Transverse colon (tissue), 4 donors: ENCODE measurements around the gene PPRC1. TPM values are rescaled to one million over a fixed set of nuclear protein-coding genes. Genes with fewer than 3 reads are reported as not detected.

Source experiments
- DNase-seq: peaks from one replicate; pipeline ENCODE4 v3.0.0-alpha.2; 2019
- H3K27ac ChIP-seq, 4 donors: fragments of 200-600 bp; sonication (generic); 2 replicates each; pipeline ENCODE4 v1.5.1; 2016 to 2018; ENCODE audit warnings: inconsistent platforms in 4 of 4
- H3K27me3 ChIP-seq: fragments of 200-600 bp; sonication (generic); 2 replicates; pipeline ENCODE4 v1.5.1; 2017; ENCODE audit warnings: inconsistent platforms
- H3K36me3 ChIP-seq, 4 donors: fragments of 200-600 bp; sonication (generic); 2 replicates each; pipeline ENCODE4 v1.5.1; 2017 to 2019; ENCODE audit warnings: inconsistent platforms in 4 of 4
- H3K4me1 ChIP-seq, 4 donors: fragments of 200-600 bp; sonication (generic); 2 replicates each; pipeline ENCODE4 v1.5.1; 2017 to 2020; ENCODE audit warnings: inconsistent platforms in 4 of 4
- H3K4me3 ChIP-seq, 4 donors: fragments of 200-600 bp; sonication (generic); 1 replicate in 1 of 4; 2 replicates in 3 of 4; pipeline versions ENCODE4 v1.5.1 to v1.6.1; 2017 to 2019; ENCODE audit warnings: inconsistent platforms in 4 of 4
- H3K9me3 ChIP-seq, 2 donors: fragments of 200-600 bp; sonication (generic); 2 replicates each; pipeline ENCODE4 v1.5.1; 2017 to 2019; ENCODE audit warnings: inconsistent platforms in 2 of 2
- CTCF ChIP-seq, 5 experiments: fragments of 200-600 bp in 3 of 5; fragments of 450-650 bp in 2 of 5; sonication (generic) in 3 of 5; IDR thresholded peaks; 1 replicate in 2 of 5; 2 replicates in 3 of 5; pipeline ENCODE4 v1.5.1; 2016 to 2017; ENCODE audit warnings: antibody characterized with exemption in 5 of 5, inconsistent platforms in 3 of 5, mild to moderate bottlenecking in 2 of 5, moderate library complexity in 1 of 5
- EP300 ChIP-seq: sonication (generic); formaldehyde crosslinking; IDR thresholded peaks from one replicate; pipeline ENCODE4 v1.6.1; 2017; ENCODE audit warnings: antibody characterized with exemption, low read depth
- POLR2A ChIP-seq: fragments of 450-650 bp; IDR thresholded peaks from one replicate; pipeline ENCODE4 v1.6.1; 2016; ENCODE audit warnings: antibody characterized with exemption, mild to moderate bottlenecking, moderate library complexity
- POLR2AphosphoS5 ChIP-seq, 3 donors: sonication (generic); formaldehyde crosslinking; IDR thresholded peaks; one replicate each; pipeline ENCODE4 v1.6.1; 2016; ENCODE audit warnings: antibody characterized with exemption in 3 of 3
- WGBS, 2 donors: methylation state at CpG; one replicate each; pipeline ENCODE4 v1.1.5; 2018; ENCODE audit warnings: low coverage in 1 of 2; 5-methylcytosine and 5-hydroxymethylcytosine counted together
- in situ Hi-C, 4 donors: fragments of 200-750 bp; cut with MboI; loops; one replicate each; pipeline versions ENCODE4 v1.15.0 to v1.15.1; 2017; ENCODE audit warnings: low sequenced_read_pairs in 3 of 4, low pct_ligation_motif_present in 1 of 4, low pct_unique_long_range_greater_than_20kb in 1 of 4
- intact Hi-C: fragments of 100-400 bp; cut with DNase I; formaldehyde crosslinking; loops from one replicate; pipeline ENCODE4 v1.15.1; 2023; ENCODE audit warnings: low total_unique reads
- total RNA-seq, 4 donors: library from RNA; depleted of rRNA; stranded (reverse); fragments of >200 nt; gene quantifications; one replicate each; pipeline ENCODE4 v1.1.0, GENCODE V29; 2016

Gene PPRC1
- total RNA-seq, 4 donors from 2014 or later = 7.5 to 62.7 (median 13.7) TPM

- Histone ChIP-seq H3K4me1 (peaks cover 0 to 4% (median 1%) of the 10 kb centered on the region in 4 donors), H3K36me3 (peaks cover 2 to 25% (median 12%) of the 10 kb centered on the region in 4 donors), H3K9me3 (no peaks in the 10 kb centered on the region), H3K27me3 (no peaks in the 10 kb centered on the region), H3K27ac (no peak overlapping the region), H3K4me3 (no peak overlapping the region)
- DNase-seq = no peak
- intact Hi-C loops = no loop called here
- WGBS, 2 donors = 100% methylated on average over 1 of the region's 1 CpG
- in situ Hi-C loops = no loop called here
- TF ChIP-seq POLR2A (no peak), POLR2AphosphoS5 (IDR thresholded peaks at IDR 0.05) (no peak), CTCF (IDR thresholded peaks at IDR 0.05) (no peak), EP300 (no peak)
These were observed 14.7 kb downstream of the PPRC1 start for GRCh38 chr10:102147561-102147960.

- Histone ChIP-seq H3K27ac (no peak overlapping the region), H3K9me3 (no peaks in the 10 kb centered on the region), H3K4me3 (no peak overlapping the region), H3K27me3 (no peaks in the 10 kb centered on the region), H3K36me3 (peaks cover 2 to 25% (median 12%) of the 10 kb centered on the region in 4 donors), H3K4me1 (peaks cover 4 to 10% (median 8%) of the 10 kb centered on the region in 4 donors)
- no peak for DNase-seq
- TF ChIP-seq POLR2AphosphoS5 (IDR thresholded peaks at IDR 0.05) = no peak
- TF ChIP-seq POLR2A = no peak
- TF ChIP-seq EP300 = no peak
- no peak for TF ChIP-seq CTCF (IDR thresholded peaks at IDR 0.05)
- 88 to 94% methylated on average over 13 of the region's 13 CpGs for WGBS, 2 donors
- intact Hi-C loops = no loop called here
- in situ Hi-C loops = no loop called here
These were observed 15.4 kb downstream of the PPRC1 start for GRCh38 chr10:102148275-102148674.

- Histone ChIP-seq H3K9me3 (no peaks in the 10 kb centered on the region), H3K36me3 (peaks cover 2 to 22% (median 8%) of the 10 kb centered on the region in 4 donors), H3K4me3 (peak overlapping the region in 2 of 4 donors; percentile 82 to 87), H3K27ac (peak overlapping the region; percentile 89 to 97 (median 90)), H3K4me1 (peaks cover 9 to 21% (median 14%) of the 10 kb centered on the region in 4 donors), H3K27me3 (no peaks in the 10 kb centered on the region)
- DNase-seq = no peak
- TF ChIP-seq EP300 (no peak), POLR2A (no peak), POLR2AphosphoS5 (IDR thresholded peaks at IDR 0.05) (no peak), CTCF (IDR thresholded peaks at IDR 0.05) (no peak)
- intact Hi-C loops = no loop called here
- WGBS, 2 donors = 83 to 84% methylated on average over 1 to 3 of the region's 3 CpGs
- in situ Hi-C loops = no loop called here
These were observed 18.3 kb downstream of the PPRC1 start for GRCh38 chr10:102150970-102151773.

- no peak for TF ChIP-seq CTCF (IDR thresholded peaks at IDR 0.05)
- TF ChIP-seq EP300 = peak; percentile 91
- peak; percentile 79 for TF ChIP-seq POLR2A
- peak; percentile 95 to 98 (median 96) for TF ChIP-seq POLR2AphosphoS5 (IDR thresholded peaks at IDR 0.05)
- Histone ChIP-seq H3K4me1 (peaks cover 9 to 21% (median 14%) of the 10 kb centered on the region in 4 donors), H3K4me3 (peak within 1 kb of the TSS; percentile 61 to 87 (median 84)), H3K36me3 (peaks cover 2 to 20% (median 8%) of the 10 kb centered on the region in 4 donors), H3K27me3 (no peaks in the 10 kb centered on the region), H3K9me3 (no peaks in the 10 kb centered on the region), H3K27ac (peak within 1 kb of the TSS; percentile 89 to 97 (median 90))
- DNase-seq = peak; percentile 100
- WGBS, 2 donors = 8% methylated on average over 58 of the region's 59 CpGs; no CpG with 5 or more reads in 1 of the 2 donors
- intact Hi-C loops = no loop called here
- in situ Hi-C loops = no loop called here
These were observed 19.1 kb downstream of the PPRC1 start, which contains the start of gene NOLC1 for GRCh38 chr10:102151774-102152544. Gene NOLC1, plus strand, starts transcription at chr10:102152389. Its CDS starts 22 bp downstream, at chr10:102152411.
